Stimulated activated CD8-positive, alpha-beta memory T cell treated with anti-CD3 and anti-CD28 coated beads, Interleukin-15, amount 100 ng/mL, for 1 hour (primary cell): ENCODE measurements around the gene PMEPA1.
A peak's percentile ranks its signal among the peaks of the same experiment; 100 is the strongest.

ENCODE experiments used
- DNase-seq: peaks from one replicate; pipeline ENCODE4 v3.0.0-alpha.2; 2020; ENCODE audit warnings: low read depth

PMEPA1 gene

GRCh38 chr20:57661746-57662455, 47.9 kb downstream of the PMEPA1 start:
- no peak for DNase-seq

GRCh38 chr20:57660922-57661745, 48.7 kb downstream of the PMEPA1 start:
- no peak for DNase-seq

GRCh38 chr20:57660181-57660921, 49.5 kb downstream of the PMEPA1 start:
- DNase-seq = no peak

- DNase-seq = no peak
Measured at GRCh38 chr20:57659517-57660180, 50.2 kb downstream of the PMEPA1 start.

GRCh38 chr20:57658833-57659516, 50.8 kb downstream of the PMEPA1 start:
- DNase-seq = no peak

- DNase-seq = no peak
Measured at GRCh38 chr20:57658447-57658832, 51.4 kb downstream of the PMEPA1 start.

GRCh38 chr20:57657535-57658446, 52.0 kb downstream of the PMEPA1 start:
- DNase-seq = no peak

GRCh38 chr20:57656821-57657534, 52.8 kb downstream of the PMEPA1 start:
- DNase-seq = no peak

GRCh38 chr20:57656252-57656820, 53.5 kb downstream of the PMEPA1 start:
- no peak for DNase-seq

- DNase-seq = no peak
Measured at GRCh38 chr20:57655809-57656155, 54.0 kb downstream of the PMEPA1 start.

GRCh38 chr20:57654998-57655808, 54.6 kb downstream of the PMEPA1 start:
- no peak for DNase-seq

GRCh38 chr20:57654363-57654997, 55.3 kb downstream of the PMEPA1 start:
- DNase-seq = peak; percentile 20

GRCh38 chr20:57653910-57654309, 55.9 kb downstream of the PMEPA1 start:
- DNase-seq = no peak

GRCh38 chr20:57653546-57653900, 56.3 kb downstream of the PMEPA1 start:
- DNase-seq = no peak

GRCh38 chr20:57652606-57653545, 56.9 kb downstream of the PMEPA1 start:
- no peak for DNase-seq

GRCh38 chr20:57651881-57652605, 57.8 kb downstream of the PMEPA1 start:
- no peak for DNase-seq
